ENCODE results near the gene ZFPL1.

ZFPL1 gene

GRCh38 chr11:65112546-65113360 lies 28.7 kb downstream of the ZFPL1 start:
- in situ Hi-C loops (cut with MboI; ENCODE audit: low sequenced_read_pairs), result loop anchor here (10.0 kb wide), 1 partner anchor 268 kb away; the partner anchor contains the start of gene CDC42BPG

- in situ Hi-C loops (cut with MboI; ENCODE audit: low sequenced_read_pairs), result loop anchor here (10.0 kb wide), 1 partner anchor 269 kb away; the partner anchor contains the start of gene CDC42BPG
Observed at GRCh38 chr11:65113361-65113756, 29.3 kb downstream of the ZFPL1 start.

GRCh38 chr11:65113839-65114238 lies 29.8 kb downstream of the ZFPL1 start:
- in situ Hi-C loops (cut with MboI; ENCODE audit: low sequenced_read_pairs), result loop anchor here (10.0 kb wide), 1 partner anchor 269 kb away; the partner anchor contains the start of gene CDC42BPG

GRCh38 chr11:65114538-65115171 lies 30.6 kb downstream of the ZFPL1 start:
- in situ Hi-C loops (cut with MboI; ENCODE audit: low sequenced_read_pairs), result loop anchor here (10.0 kb wide), 1 partner anchor 270 kb away; the partner anchor contains the start of gene CDC42BPG

- in situ Hi-C loops (cut with MboI; ENCODE audit: low sequenced_read_pairs), result loop anchor here (10.0 kb wide), 1 partner anchor 271 kb away; the partner anchor contains the start of gene CDC42BPG
Observed at GRCh38 chr11:65115361-65116082, 31.5 kb downstream of the ZFPL1 start.

GRCh38 chr11:65116370-65117205 lies 32.6 kb downstream of the ZFPL1 start:
- in situ Hi-C loops (cut with MboI; ENCODE audit: low sequenced_read_pairs), result loop anchor here (10.0 kb wide), 1 partner anchor 272 kb away; the partner anchor contains the start of gene CDC42BPG

GRCh38 chr11:65117206-65118096 lies 33.4 kb downstream of the ZFPL1 start, which contains the start of gene ZNHIT2:
TSS of gene ZNHIT2 (minus strand) at chr11:65117701. CDS start at chr11:65117653, 48 bp downstream.
- in situ Hi-C loops (cut with MboI; ENCODE audit: low sequenced_read_pairs), result loop anchor here (10.0 kb wide), 1 partner anchor 273 kb away; the partner anchor contains the start of gene CDC42BPG

GRCh38 chr11:65118097-65118837 lies 34.2 kb downstream of the ZFPL1 start:
- in situ Hi-C loops (cut with MboI; ENCODE audit: low sequenced_read_pairs), result loop anchor here (10.0 kb wide), 1 partner anchor 273 kb away; the partner anchor contains the start of gene CDC42BPG

GRCh38 chr11:65118891-65119669 lies 35.1 kb downstream of the ZFPL1 start:
- in situ Hi-C loops (cut with MboI; ENCODE audit: low sequenced_read_pairs), result loop anchor here (10.0 kb wide), 1 partner anchor 274 kb away; the partner anchor contains the start of gene CDC42BPG

GRCh38 chr11:65119670-65119995 lies 35.6 kb downstream of the ZFPL1 start:
- in situ Hi-C loops (cut with MboI; ENCODE audit: low sequenced_read_pairs), result loop anchor here (10.0 kb wide), 1 partner anchor 275 kb away; the partner anchor contains the start of gene CDC42BPG

GRCh38 chr11:65120831-65121230 lies 36.8 kb downstream of the ZFPL1 start:
- in situ Hi-C loops (cut with MboI; ENCODE audit: low sequenced_read_pairs), result no loop called here

- in situ Hi-C loops (cut with MboI; ENCODE audit: low sequenced_read_pairs), result no loop called here
Observed at GRCh38 chr11:65121447-65121864, 37.4 kb downstream of the ZFPL1 start.

GRCh38 chr11:65121865-65122696 lies 38.1 kb downstream of the ZFPL1 start, which contains the start of the genes FAU and MRPL49:
TSS of gene FAU (minus strand) at chr11:65122134. CDS start at chr11:65121813, 321 bp downstream.
TSS of gene MRPL49 (plus strand) at chr11:65122321. CDS start at chr11:65122347, 26 bp downstream.
- in situ Hi-C loops (cut with MboI; ENCODE audit: low sequenced_read_pairs), result no loop called here

- in situ Hi-C loops (cut with MboI; ENCODE audit: low sequenced_read_pairs), result no loop called here
Observed at GRCh38 chr11:65124480-65125196, 40.6 kb downstream of the ZFPL1 start.

GRCh38 chr11:65125197-65126056 lies 41.4 kb downstream of the ZFPL1 start:
- in situ Hi-C loops (cut with MboI; ENCODE audit: low sequenced_read_pairs), result no loop called here
